Measurements from ENCODE around the gene LGI4.

LGI4 gene

DNA sequence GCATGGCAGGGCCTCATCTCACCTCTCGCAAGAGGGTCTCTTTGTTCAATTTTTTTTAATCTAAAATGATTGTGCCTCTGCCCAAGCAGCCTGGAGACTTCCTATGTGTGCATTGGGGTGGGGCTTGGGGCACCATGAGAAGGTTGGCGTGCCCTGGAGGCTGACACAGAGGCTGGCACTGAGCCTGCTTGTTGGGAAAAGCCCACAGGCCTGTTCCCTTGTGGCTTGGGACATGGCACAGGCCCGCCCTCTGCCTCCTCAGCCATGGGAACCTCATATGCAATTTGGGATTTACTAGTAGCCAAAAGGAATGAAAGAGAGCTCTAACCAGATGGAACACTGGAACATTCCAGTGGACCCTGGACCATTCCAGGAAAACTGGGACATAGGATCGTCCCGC, 11.3 kb downstream of the LGI4 start:
- no peak for DNase-seq (ENCODE audit: low spot score)

DNA sequence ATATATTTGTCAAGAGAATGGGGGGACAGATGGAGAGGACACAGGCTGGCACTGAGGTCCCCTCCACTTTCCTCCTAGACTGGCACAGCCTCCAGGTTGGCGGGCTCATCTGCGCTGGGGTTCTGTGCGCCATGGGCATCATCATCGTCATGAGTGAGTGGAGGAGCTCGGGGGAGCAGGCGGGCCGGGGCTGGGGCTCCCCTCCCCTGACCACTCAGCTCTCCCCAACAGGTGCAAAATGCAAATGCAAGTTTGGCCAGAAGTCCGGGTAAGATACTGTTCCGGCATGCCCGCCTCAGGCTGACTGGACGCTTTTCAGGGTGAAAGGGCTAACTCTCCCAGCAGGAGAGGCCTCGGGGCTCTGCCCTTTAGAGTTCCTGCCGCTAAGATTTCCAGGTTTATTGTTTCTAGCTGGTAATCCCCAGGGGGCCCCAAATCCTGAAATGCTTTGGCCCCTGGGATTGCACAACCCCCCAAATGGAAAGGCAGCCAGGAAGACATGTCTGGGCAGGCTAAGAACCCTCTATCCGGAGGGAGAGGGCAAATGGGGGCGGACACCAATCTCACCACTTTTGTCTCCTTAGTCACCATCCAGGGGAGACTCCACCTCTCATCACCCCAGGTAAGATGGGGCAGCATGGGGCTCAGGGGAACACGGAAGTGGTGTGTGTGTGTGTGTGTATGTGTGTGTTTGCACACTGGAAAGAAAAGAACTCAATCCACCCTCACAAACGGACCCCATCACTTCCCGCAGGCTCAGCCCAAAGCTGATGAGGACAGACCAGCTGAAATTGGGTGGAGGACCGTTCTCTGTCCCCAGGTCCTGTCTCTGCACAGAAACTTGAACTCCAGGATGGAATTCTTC, 11.9 kb downstream of the LGI4 start:
- DNase-seq (ENCODE audit: low spot score), result no peak

DNA sequence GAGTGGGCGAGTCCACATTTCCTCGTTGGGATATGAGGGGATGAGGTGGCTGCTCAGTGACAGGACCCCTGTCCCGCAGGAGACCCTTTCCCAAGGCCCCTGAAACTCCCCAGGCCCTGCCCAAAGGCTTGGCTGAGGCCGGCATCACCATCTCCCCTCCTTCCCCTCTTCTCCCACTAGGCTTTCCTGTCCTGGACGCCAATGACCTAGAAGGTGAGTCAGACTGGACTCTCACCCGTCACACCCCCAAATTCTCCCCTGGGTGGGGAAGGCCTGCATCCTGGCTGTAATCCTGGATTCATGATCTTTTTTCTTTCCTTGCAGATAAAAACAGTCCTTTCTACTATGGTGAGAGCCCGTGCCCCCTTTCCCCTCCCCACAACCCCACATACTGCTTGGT, 14.0 kb downstream of the LGI4 start:
- no peak for DNase-seq (ENCODE audit: low spot score)

DNA sequence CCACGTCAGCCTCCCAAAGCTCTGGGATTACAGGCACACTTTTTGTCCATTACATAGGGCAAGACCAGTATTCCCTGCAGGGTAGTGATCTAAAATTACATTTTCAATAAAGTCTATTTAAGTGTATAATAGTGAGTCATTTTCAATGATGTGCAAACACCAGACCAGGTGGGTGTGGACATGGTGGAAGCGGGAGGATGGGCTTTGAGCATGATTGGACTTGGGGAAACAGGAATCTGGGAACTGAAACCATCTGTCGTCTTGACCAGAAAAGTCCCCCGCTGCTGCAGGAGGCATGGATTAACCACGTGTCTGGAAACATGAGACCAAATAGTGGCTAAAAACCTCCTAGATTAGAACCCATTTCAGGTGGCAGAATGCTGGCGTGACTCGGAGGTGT, 14.4 kb downstream of the LGI4 start:
- DNase-seq (ENCODE audit: low spot score), result peak; percentile 75

GRCh38 chr19:35119578-35120155, 15.2 kb downstream of the LGI4 start:
- no peak for DNase-seq (ENCODE audit: low spot score)

DNA sequence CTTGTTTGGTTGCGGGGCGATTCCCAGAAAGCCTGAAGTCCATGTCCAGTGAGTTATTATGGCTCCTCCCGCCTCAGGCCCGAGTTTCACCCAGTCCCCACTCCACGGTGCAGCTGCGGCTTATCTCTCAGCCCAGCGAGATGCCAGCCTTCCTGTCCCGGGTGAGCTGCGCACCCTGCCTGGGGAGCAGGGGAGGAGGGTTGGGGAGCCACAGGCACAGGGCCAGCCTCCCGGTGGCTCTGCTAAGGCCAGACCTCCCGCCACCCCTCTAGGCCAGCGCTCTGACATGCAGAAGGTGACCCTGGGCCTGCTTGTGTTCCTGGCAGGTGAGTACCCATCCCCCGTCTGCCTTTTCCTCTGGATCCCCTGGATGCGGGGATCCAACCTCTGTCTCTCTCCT, 15.8 kb downstream of the LGI4 start:
- no peak for DNase-seq (ENCODE audit: low spot score)

DNA sequence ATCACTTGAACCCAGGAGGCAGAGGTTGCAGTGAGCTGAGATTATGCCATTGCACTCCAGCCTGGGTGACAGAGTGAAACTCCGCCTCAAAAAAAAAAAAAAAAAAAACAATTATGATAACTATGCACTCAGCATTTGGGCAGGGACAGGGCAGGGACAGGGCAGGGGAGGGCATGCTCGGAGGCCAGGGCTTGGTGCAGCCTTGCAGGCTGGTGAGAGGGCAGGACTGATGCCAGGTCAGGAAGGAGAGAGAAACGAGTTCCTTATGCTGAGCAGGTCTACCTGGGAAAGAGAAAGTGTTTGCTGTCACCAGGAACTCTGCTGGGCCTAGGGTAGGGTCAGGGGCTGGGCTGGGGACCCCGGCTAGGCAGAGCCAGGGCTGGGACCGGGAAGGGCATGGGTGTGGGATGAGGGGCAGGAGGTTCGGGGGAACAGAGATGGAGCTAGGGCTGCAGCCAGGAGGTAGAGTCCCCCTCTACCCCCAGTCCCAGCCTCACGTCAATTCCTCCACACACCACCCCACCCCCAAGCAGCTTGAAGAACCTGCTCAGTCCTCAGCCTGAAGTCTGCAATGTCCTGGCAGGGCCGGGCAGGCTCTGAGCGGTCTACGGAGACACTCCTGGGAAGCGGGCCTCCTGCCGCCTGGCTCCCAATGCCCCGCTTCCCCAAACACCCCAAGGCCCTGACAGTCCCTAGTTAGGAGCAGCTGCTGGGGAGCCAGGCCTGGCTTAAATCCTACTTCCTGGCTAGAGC, 16.4 kb downstream of the LGI4 start:
- no peak for DNase-seq (ENCODE audit: low spot score)

- no peak for DNase-seq (ENCODE audit: low spot score)
Observed at GRCh38 chr19:35117799-35118198, 17.1 kb downstream of the LGI4 start.

GRCh38 chr19:35117116-35117515, 17.7 kb downstream of the LGI4 start:
- no peak for DNase-seq (ENCODE audit: low spot score)

GRCh38 chr19:35116072-35116801, 18.6 kb downstream of the LGI4 start:
- peak; percentile 53 for DNase-seq (ENCODE audit: low spot score)

DNA sequence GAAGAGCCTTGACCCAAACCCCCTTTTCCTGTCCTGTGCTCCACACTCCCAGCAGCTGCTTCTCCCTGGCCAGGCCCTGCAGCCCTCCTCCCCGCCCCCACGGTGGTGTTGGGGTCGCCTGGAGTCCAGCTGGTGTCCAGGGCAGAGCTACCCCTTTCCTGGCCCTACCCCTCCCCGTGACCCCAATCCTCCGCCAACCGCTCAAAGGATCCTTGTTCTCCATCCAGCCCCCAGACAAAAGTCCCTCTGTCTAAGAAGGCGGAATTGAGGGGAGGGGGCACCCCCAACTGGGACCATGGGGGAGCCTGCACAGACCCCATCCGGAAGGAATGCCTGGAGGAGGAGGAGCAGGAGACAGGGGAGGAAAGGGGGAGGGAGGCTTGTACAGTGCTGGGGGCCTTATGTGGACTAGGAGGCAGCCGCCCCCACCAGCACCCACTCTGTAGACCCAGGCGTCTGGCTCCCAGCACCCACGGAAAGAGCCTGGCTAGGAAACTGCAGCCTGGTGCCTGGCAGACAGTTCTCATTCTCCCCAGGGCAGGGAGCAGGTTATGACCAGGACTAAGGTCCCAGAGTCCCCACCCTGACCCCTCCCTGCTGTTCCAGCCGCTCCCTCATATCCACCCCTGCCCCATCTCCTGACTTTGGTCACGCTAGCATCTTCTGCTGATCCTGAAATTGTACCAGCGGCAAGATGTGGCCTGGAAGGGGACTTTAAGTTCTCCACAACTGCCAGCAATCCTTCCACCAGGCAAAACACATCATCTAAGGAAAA, 19.5 kb downstream of the LGI4 start, which contains the start of gene FXYD3:
FXYD3 (plus strand) TSS at position 647 of the 775 bp plus-strand sequence. CDS start 3,554 bp downstream, outside the sequence.
- no peak for DNase-seq (ENCODE audit: low spot score)

- peak; percentile 51 for DNase-seq (ENCODE audit: low spot score)
Observed at GRCh38 chr19:35114353-35115176, 20.3 kb downstream of the LGI4 start.

DNA sequence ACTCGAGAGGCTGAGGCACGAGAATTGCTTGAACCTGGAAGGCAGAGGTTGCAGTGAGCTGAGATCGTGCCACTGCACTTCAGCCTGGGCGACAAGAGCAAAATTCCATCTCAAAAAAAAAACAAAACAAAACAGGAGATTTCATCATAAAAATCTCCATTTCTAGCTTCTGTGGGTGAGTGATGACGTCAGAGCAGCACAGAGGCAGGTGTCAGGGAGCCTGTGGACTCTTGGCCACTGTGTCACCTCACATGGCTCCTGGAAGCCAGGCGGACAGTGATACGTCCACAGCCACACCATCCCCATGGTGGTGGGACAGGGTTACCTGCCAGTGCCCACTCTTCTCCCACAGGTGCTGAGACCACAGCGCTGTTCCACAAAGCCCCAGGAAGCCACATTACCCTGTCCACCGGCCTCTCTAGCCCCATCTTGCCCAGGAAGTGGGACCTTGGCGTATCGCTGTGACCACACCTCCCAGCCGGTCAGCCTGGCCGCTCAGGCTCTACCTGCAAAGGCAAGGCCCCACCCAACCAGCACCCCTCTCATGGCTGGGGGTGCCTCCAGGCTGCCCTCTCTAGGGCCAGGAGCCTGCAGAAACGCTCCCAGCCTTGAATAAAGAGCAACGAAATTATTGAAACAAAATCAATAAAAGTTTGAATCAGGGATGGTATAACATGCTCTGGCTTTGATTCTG, 21.7 kb downstream of the LGI4 start:
- no peak for DNase-seq (ENCODE audit: low spot score)

DNA sequence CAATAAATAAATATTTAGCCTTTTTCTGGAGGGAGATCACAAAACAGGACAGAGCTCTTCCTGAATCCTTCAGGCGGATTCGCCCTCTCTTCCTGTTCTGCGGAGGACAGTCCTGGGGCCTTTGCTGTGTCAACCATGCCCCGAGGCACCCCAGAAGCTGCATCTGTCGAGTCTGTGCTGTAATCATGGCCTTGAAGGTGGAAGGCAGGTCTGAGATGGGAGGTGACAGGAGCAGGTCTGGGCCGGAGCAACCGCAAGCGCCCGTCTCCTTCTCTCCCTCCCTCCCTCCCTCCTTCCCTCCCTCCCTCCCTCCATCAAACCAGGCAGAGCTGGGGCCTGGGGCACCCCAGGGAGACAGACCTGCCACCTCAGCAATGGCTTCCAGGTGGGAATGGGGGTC, 23.9 kb downstream of the LGI4 start:
- DNase-seq (ENCODE audit: low spot score), result no peak

GRCh38 chr19:35109395-35110112, 25.3 kb downstream of the LGI4 start:
- DNase-seq (ENCODE audit: low spot score), result no peak

DNA sequence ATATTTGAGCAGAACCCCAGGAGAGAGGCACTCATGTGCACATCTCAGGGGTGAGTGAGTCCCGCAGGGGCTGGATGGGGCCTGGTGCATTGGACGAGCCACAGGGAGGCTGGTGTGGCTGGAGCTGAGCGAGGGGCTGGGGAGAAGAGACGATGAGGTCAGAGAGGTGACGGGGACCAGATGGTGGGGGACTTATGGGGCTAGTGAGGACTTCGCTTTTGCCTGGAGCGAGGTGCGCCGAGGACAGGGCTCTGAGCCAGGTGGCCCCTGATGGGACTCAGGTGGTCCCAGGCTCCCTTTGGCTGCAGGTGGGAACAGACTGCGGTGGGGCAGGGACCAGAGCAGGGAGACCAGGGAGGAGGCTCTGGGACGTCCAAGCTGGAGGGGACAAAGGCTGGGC, 26.1 kb downstream of the LGI4 start:
- no peak for DNase-seq (ENCODE audit: low spot score)

- DNase-seq (ENCODE audit: low spot score), result peak; percentile 90
Observed at GRCh38 chr19:35107545-35107944, 27.3 kb downstream of the LGI4 start.

- DNase-seq (ENCODE audit: low spot score), result no peak
Observed at GRCh38 chr19:35106898-35107541, 27.8 kb downstream of the LGI4 start.

GRCh38 chr19:35106291-35106583, 28.6 kb downstream of the LGI4 start:
- DNase-seq (ENCODE audit: low spot score), result no peak

All from SW480 (cell line).